Gastroesophageal sphincter (tissue), 3 donors: ENCODE results near the gene ZNF331.

ENCODE experiments used
- CTCF ChIP-seq, 4 experiments: fragments of 200-600 bp in 2 of 4; fragments of 450-650 bp in 2 of 4; sonication (generic) in 1 of 4; IDR thresholded peaks; one replicate each; pipeline ENCODE4 v1.5.1; 2017 to 2019; ENCODE audit warnings: antibody characterized with exemption in 4 of 4, mild to moderate bottlenecking in 2 of 4, moderate library complexity in 2 of 4
- POLR2AphosphoS5 ChIP-seq: sonication (generic); formaldehyde crosslinking; IDR thresholded peaks from one replicate; pipeline ENCODE4 v1.6.1; 2017; ENCODE audit warnings: antibody characterized with exemption

GRCh38 chr19:53571339-53571738 is 33.4 kb downstream of the ZNF331 start:
- TF ChIP-seq CTCF (IDR thresholded peaks at IDR 0.05): no peak
- TF ChIP-seq POLR2AphosphoS5: no peak
